Measurements from ENCODE around the gene FBXW4.
"Not testable (repeated sequence)": the region's sequence is repeated elsewhere in the genome, so short reads cannot be mapped to it uniquely, and the experiment has no call there.

FBXW4 gene

DNA sequence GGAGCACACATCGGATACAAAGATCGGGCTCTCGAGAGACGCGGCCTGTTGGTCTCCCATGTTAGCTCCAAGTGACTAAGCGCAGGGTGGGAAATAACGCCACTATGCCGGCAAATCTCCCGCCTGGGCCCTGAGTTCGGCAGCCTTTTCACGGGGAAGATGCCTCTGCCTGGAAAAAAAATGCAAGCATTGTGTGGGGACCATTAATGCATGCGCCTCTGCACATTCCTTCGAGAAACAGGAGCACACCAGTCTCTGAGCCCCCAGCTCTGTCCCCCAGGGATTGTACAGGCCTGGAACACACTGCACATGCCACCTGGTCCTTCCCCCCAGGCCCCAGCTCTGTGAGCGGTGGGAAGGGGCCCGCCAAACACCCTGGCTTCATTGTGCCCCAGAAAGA is 44.1 kb downstream of the FBXW4 start:
- DNase-seq, result no peak

DNA sequence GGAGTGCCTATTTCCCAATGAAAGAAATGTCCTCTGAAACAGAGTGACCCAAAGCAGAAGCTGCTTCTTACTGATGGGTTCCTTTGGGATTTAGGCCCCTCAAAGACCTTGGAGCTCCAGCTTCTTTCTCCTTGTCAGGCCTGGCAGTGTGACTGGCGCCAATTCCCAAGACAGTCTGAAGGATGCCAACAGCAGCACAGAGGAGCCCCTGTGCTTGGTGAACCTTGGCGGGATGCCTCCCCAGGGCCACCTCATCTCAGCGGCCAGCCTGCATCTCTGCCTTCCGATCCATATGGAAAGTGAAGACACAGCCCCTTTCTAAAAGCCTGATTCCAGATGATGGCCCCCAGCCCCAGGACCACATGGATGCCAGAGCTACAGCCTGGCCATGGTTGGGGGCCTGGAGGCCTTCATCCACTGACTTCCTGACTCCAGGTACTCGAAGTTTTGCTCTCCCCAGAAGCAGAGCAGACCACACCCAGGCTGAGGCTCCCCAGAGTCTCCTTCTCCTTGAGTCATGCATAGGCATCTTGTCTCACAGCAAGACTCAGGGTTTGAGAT is 45.4 kb downstream of the FBXW4 start:
- DNase-seq, result no peak

DNA sequence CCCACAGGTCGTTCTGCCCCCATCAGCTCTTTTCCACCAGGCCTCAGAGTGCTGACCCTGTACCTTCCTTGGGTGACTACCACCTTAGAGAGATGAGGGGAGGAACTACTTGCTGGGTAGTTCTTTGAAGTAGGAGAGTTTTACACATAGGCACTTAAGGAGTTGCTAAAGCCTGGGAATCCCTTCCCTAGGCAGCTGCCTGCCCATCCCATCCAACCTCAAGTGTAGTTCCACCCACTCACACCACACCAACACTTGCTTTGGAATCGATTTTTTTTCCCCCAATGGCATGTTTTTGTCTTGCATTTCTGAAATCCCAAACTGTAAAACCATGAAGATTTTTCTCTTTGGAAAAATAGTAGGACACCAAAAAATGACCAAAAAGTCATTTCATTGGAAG is 47.7 kb downstream of the FBXW4 start:
- no peak for DNase-seq

DNA sequence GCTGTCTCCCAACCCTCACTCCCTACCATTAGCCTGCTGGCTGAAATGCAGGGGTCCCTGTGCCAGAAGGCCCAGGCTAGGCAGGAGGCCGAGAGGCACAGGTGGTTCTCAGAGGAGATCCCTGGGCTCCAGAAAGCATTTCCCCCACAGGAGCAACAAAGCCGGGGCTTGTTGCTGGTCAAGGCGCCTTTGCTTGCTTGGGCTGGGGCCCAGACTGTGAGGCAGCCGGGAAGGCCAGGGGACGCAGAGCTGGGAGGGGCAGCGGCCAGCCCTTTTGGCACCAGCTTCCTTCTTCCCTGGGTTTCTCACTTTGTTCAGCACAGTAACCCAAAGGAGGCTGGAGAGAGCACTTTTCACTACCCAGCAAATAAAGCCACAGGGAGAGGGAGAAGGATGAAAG is 48.6 kb downstream of the FBXW4 start:
- DNase-seq, result no peak

DNA sequence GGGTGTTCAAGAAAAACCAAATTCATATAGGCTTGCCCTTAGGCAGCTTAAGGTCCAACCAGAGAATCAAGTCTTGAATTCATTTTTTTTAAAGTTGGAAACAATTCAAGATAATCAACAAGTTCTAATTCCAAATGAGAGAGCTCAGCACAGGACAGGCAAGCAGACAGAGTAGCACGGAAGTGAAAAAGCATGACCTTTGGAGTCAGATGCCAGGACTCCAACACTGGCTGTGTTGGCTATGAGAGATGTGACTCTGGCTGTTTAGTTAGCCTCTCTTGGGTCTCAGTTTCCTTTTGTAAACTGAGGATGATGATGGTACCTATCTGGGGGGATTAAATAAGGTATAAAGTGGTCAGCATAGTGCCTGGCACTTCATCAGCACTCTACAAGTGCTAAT is 49.3 kb downstream of the FBXW4 start:
- no peak for DNase-seq

DNA sequence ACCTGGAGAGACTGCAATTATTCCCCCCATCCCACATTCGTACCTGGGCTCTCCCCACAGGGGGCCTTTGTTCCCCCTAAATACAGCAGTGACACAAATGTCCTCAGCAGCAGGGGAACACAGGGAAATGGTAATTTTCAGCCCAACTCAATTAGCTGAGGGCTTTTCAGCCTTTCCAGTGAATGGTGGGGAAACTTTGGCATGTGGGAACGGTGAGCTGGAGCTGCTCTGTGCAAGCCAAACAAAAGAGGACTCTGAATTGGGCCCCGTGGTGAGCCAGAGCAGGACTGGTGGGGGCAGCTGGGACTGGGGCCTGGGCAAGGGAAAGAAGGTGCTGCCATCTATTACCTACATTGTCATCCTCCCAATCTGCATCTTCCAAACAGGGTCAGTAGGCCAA is 51.0 kb downstream of the FBXW4 start:
- no peak for DNase-seq

DNA sequence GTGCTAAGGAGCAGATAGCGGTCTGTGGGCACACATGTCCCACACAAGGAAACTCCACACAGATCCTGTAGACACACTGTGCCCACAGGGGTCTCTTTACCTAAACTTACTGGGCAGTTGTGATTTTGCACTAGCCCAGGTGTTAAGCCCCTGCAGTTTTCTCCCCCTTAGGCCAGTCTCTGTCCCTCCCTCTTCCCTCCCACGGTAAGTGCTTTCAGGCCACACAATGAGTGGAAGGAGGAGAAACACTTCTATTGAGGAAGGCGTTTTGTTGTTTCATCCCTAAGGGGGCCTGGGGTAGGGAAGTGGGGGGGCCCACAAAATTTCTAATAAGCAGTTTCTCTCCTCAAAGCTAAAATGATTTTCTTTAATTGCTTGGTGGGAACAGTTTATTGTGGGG is 51.4 kb downstream of the FBXW4 start:
- no peak for DNase-seq

DNA sequence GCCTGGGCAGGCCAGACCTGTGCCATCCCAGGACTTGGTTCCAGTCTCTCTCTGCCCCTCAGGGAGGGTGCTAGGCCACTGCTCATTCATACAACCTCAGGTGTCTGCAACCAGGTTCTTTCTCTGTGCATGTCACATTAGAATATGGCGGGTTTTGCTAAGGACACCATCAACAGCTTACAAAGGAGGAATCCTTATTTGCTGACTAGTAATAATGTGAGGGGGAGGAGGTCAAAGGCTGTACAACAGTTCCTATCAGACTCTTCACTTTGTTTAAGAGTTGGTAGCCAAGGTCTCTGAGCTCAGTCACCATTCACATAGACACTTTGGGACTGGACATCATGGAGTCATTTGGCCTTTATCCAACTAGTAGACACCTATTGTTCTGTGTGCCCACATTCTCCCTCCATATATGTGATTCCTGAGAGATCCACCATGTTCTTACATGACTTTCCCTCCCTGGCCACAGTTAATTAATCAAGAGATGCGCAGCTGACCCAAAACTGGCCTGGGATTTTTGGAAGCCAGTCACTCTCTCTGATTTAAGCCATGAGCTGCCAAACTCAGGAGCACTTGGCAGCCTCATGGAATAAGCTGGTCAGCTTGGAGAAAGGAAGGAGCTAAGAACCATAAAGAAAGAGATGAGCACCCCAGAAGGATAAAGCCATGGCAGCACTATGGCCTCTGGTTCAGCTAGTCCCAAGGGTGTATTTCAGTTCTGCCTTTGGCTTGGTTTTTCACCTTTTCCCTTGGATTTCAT is 55.6 kb downstream of the FBXW4 start:
- no peak for DNase-seq

DNA sequence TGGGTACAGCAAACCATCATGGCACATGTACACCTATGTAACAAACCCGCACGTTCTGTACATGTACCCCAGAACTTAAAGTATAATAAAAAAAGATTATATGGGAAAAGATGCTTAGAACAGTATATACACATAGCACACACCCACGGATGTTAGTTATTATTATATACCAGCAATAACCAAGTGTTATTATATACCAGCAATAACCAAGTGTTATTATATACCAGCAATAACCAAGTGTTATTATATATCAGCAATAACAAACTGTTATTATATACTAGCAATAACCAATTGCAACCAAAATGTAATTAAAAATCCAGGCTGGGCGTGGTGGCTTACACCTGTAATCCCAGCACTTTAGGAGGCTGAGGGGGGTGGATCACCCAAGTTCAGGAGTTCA is 61.5 kb downstream of the FBXW4 start:
- not testable (repeated sequence) for DNase-seq

DNA sequence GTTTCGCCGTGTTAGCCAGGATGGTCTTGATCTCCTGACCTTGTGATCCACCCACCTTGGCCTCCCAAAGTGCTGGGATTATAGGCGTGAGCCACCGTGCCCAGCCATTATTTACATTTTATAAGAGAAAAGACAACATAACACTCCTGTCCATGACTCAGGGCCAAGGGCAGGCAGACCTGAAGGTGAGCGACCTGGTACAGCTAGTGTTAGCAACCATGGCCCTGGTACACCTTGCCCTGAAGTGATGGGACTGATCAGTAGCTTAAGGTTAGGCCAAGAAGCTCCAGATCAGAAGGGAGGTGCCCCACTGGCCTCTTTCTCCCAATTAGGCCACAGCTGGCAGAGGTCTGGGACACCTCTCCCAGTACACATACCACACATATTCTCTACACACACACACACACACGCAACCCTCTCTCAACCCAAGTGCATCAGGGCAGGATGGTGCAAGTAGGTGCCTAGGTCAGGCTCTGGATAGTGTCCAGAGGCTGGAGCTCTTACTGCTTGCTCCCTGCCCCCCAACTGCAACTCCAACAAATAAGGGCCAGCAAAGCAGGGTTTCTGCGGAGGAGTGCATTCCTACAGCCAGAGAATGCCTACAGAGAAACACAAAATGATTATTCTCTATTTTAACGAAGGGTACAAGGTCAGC is 63.0 kb downstream of the FBXW4 start:
- DNase-seq, result no peak

DNA sequence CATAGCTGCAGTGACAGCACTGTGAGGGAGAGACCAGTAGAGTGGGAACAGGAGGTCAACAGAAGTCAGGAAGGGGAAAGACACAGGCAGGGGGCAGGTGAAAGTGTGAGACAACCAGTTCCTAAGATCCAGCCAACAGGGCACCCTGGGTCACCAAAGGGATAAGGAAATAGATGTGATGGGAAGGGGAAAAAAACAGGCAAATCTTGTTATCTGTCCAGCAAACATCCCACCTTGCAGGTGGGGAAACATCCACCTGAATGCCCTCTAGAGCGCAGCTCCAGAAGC is 64.4 kb downstream of the FBXW4 start:
- DNase-seq, result no peak

DNA sequence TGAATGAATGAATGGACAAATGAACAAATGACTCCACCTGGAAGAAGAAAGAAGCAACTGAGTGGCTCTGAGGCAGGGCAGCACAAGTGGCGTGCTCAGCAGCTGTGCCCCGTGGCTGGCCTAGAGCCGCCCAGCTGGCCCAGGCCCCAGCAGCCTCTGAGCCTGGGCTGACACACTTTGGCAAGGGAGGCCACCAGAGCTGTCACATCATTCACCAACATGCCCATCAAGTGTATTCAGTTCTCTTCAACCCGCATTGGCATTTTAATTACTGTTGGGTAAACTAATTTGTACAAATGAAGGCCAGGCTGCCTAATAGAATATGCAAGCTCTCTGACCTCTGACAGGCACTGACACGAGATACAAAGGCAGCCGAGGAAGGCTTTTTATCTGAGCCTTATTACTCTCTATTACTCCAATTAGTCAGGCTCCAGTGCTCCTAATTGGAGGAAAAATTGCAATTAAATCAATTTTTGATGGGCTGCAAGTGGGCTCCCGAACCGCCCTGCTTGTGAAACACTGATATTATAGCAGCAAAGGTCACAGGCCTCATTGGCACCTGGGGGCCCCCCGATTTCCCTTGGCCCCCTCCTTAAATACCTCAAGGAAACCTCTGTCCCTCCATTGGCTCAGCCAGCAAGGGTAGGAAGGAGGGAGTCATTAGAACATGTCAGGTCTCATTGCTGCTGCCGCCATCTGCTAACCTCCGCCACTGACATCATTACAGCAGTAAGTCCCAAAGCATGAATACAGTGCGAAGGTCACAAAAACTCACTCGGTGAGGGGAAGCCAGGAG is 64.9 kb downstream of the FBXW4 start:
- no peak for DNase-seq

DNA sequence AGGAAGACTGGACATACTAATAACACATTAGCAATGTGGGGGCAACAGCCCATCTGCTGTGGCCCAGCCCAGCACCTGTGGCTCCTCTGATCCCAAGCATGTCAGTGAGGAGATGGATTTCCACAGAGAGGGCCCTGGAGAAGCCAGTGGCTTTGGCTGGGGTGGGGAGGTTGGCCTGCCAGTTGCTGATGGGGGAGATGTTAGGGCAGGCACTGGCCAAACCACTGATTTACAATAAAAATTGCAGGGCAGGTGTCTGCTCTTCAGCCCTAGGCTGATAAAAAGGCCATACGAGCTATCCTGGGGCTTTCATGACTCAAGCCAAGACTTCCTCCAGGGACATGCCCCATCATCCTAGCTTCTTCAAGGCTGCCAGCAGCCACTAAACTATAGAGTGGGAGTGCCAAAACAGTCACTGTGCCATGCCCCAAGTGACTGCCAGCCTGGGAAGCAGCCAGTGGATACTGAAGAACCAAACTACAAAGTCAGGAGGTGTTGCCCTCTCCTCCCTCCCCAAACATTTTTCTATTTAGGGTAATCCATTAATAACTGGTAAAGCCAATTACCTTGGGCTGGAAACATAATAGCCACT is 69.1 kb downstream of the FBXW4 start:
- DNase-seq, result no peak

DNA sequence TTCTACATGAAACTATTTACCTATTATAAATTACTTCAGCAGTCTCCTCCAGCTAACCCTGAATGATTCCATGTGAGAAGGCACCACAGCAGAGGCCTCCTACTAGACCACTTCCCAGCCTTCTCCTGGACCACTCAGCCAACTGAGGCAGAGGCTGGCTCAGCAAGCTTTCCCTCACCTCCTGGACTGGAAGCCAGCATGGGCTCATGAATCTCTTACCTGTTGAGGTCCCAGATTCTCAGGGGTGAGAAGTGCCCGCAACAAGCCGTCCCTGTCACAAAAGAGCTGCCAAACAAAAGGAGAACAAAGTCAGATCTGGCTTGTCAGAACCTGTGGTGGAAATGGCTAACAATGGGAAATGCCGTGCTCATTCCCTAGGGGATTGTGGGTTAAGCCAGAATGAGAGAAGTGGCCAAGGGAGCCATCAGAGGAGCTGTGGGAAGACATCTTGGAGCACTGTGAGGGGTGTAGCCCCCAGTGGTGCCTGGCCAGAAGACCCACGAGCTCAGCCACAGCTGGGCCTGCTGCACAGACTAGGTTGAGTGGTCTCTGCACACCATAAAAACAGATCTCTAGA is 70.4 kb downstream of the FBXW4 start:
- no peak for DNase-seq

DNA sequence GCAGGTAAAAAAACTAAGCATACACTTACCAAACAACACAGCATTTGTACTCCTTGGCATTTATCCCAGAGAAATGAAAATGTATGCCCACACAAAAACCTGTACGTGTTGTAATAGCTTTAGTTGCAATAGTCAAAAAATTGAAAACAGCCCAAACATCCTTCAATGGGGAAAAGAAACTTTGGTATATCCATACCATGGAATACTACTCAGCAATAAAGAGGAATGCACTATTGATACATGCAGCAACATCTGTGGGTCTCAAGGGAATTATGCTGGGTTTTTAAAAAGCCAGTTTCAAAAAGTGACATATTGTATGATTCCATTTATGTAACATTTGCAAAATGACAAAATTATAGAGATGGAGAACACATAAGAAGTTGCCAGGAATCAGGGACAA is 71.4 kb downstream of the FBXW4 start:
- no peak for DNase-seq

DNA sequence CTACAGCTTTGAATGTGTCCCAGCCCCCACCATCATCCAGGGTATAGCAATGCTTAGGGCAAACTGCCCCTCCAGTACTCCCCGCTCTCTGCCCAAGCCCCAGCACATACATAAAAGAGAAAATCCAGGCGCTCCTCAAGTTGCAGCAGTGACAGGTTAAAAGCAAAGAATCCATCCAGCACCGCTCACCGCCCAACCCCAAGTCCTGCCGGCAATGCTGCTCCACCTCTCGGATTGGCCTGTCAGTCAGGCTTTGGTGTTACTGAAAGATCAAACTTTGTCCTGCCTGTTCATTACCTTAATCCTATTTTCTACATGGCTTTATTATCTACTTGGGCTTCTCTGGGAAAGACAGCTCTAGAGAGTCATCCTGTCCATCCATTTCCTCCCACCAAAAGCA is 75.0 kb downstream of the FBXW4 start:
- no peak for DNase-seq

DNA sequence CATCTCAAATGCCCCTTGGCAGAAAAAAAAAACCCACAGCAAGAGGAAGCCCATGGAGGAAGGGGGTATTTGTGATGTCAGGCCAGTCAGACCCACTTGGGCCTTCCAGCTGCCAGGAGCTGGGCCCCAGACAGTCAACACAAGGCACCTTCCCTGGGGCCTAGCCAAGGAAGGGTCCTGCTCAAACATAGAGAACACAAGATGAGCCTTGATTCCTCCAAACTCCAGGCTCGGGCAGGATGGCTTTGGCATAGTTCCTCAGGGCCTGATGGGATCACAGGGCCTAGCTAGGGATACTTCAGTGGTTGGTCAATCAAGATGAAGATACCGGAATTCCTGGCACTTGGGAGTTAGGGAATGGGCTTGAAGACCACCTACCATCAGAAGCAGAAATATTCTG is 76.1 kb downstream of the FBXW4 start:
- DNase-seq, result no peak

DNA sequence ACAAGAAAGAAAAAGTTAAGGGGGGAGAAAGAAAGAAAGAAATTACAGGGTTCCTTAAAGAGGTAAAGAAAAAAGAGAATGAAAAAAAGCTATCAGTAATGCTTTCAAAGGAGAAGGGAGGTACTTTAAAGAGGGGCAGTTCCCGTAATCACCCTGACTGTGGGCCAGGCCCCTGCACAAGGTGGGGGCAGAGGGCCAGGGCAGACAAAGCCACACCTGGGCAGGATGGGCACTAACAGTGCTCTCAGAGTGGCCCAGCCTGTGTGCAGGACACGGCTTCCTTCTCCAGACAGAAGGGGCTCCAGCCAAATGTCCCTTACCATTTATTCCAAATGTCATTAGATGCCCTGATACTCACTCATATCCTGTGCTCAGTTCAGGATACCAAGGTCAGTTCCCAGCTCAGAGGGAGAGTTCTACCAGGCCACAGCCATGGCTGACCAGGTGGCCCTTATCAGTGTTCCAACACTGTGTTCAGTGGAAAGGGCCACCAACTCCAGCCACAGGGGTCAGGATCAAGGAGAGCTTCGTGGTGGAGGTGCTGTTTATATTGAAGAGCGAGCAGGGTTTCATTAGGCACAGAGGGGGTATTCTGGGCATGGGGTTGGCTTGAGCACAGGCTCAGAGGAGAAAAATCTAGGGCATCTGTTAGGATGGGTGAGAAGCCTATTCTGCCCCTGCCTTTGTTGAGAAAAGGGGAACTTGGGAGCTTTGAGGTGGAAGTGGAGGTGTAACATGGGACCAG is 77.0 kb downstream of the FBXW4 start:
- DNase-seq, result no peak

DNA sequence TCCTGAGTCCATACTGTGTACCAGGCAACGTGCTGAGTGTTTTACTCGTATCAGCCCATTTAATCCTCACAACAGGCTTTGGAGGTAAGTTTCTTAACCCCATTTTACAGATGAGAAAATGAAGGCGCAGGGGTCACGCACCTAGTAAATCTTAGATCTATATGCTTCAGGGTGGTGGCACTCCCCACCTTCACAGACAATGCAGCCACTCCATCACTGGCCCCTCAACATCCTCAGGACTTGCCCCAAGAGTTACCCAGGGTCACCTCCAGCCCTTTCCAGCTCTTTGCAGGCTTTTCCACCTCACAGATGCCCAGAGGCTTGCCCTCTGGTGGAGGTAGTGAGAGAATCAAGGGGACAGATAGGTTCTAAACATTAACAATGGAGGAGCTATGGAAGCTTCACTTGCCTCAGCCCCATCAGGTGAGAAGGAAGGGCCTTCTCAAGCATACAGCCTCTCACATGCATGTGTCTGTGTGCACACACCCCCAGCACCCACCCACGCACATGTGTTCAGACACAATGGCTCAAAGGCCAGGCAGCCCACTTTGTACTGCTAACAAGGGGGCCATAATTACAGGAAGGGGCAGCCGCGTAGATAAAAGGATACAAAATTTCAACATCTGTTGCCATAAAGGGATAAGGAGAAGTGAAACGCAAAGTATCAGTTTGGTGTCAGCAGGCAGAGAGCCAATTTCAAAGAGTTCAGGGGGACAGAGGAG is 77.7 kb downstream of the FBXW4 start:
- no peak for DNase-seq

DNA sequence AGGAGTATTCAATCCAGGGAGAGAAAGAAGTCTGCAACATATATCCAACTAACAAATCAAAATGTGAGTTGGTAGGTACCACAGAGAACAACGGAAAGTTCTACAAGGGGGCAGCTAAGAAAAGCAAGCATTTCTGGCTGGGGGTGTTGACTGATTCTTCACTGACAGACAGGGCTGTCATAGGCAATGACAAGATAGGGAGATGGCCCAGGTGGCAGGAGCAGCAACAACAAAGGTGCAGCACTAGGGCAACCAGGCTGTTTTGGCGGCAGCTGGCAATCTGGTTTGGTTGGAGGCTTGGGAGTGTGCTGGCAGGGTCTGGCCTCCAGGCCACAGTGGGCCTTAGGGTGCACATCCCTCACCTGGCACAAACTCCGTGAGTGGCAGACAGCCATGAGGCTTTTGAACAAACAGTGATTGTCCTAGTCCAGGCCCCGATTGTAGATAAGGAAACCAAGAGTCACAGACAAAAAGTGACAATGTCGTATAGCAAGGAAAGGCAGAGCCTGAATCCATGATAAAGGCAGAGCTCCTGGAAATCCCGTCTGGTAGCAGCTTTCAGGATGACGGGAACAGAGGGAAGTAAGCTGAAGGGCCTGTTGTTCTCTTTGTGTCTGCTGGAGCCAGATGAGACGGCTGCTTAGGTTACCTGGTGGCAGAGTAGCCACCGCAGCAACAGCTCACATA is 78.4 kb downstream of the FBXW4 start:
- DNase-seq, result no peak

DNA sequence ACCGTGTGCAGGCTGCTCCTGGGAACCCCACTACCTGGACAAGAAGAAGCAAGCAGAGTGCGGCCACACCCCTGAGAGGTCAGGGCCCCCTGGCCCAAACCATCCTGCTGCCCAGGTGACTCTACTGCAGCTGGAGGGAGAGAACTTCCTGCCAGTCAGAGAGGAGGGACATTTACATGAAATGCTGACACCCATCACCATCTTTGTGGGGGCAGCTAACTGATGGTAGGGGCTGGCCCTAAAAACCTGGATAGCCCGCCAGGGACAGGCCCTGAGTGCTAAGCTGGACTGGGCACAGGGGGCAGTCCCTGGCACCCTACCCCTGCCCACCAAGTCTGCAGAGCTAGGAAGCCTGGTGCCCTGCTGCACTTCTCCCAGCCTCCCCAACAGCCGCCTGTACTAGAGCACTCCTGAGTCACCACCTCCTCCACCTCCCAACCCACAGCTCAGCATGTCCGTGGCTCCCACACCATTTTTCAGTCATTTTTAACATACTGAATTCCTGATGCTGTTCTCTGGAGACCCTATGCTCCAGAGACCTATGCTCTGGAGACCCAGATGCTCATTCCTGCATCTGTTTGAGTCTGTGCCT is 79.3 kb downstream of the FBXW4 start:
- DNase-seq, result no peak

All from activated T-cell treated with anti-CD3 and anti-CD28 coated beads, Interleukin-2, amount 50 U/mL, for 48 hours (primary cell).